ENCODE data around the gene SLC35B4.

The SLC35B4 gene

GRCh38 chr7:134355004-134355525 lies 38.3 kb upstream of the SLC35B4 start:
- Histone ChIP-seq H4K20me1 (ENCODE audit: low read depth, low read length) (no peaks in the 10 kb centered on the region), H3K36me3 (ENCODE audit: low read length) (no peaks in the 10 kb centered on the region), H3K79me2 (ENCODE audit: insufficient read depth, low read length) (no peaks in the 10 kb centered on the region), H3K27ac (ENCODE audit: low read depth, low read length) (no peak overlapping the region), H3K4me2 (ENCODE audit: low read depth, low read length, poor library complexity, severe bottlenecking) (no peak overlapping the region), H3F3A (ENCODE audit: insufficient read depth) (no peaks in the 10 kb centered on the region), H3K9ac (ENCODE audit: low read length) (no peak overlapping the region), H3K9me2 (replicated peaks; ENCODE audit: insufficient read depth, low read length) (no peaks in the 10 kb centered on the region), H3K9me3 (ENCODE audit: insufficient read depth, low read length) (no peaks in the 10 kb centered on the region), H3K27me3 (ENCODE audit: low read length) (no peaks in the 10 kb centered on the region), H3K4me3 (ENCODE audit: insufficient read depth, low read length, poor library complexity, severe bottlenecking) (no peak overlapping the region), H2AFZ (ENCODE audit: low read depth, low read length, severe bottlenecking) (no peak overlapping the region)
- TF ChIP-seq EZH2phosphoT487 (conservative IDR thresholded peaks at IDR 0.05; ENCODE audit: low read length): no peak
- no peak for TF ChIP-seq CTCF (IDR thresholded peaks at IDR 0.05; ENCODE audit: insufficient read depth, low read length, poor library complexity, severe bottlenecking)

- TF ChIP-seq EZH2phosphoT487 (conservative IDR thresholded peaks at IDR 0.05; ENCODE audit: low read length) (no peak), CTCF (IDR thresholded peaks at IDR 0.05; ENCODE audit: insufficient read depth, low read length, poor library complexity, severe bottlenecking) (no peak)
- Histone ChIP-seq H3K27me3 (ENCODE audit: low read length) (no peaks in the 10 kb centered on the region), H3K9me3 (ENCODE audit: insufficient read depth, low read length) (no peaks in the 10 kb centered on the region), H3K36me3 (ENCODE audit: low read length) (no peaks in the 10 kb centered on the region), H3K79me2 (ENCODE audit: insufficient read depth, low read length) (no peaks in the 10 kb centered on the region), H2AFZ (ENCODE audit: low read depth, low read length, severe bottlenecking) (no peak overlapping the region), H3K9me2 (replicated peaks; ENCODE audit: insufficient read depth, low read length) (no peaks in the 10 kb centered on the region), H3F3A (ENCODE audit: insufficient read depth) (no peaks in the 10 kb centered on the region), H3K27ac (ENCODE audit: low read depth, low read length) (no peak overlapping the region), H3K4me3 (ENCODE audit: insufficient read depth, low read length, poor library complexity, severe bottlenecking) (no peak overlapping the region), H3K4me2 (ENCODE audit: low read depth, low read length, poor library complexity, severe bottlenecking) (no peak overlapping the region), H3K9ac (ENCODE audit: low read length) (no peak overlapping the region), H4K20me1 (ENCODE audit: low read depth, low read length) (no peaks in the 10 kb centered on the region)
Observed at GRCh38 chr7:134353411-134353810, 36.7 kb upstream of the SLC35B4 start.

GRCh38 chr7:134351424-134351823 lies 34.7 kb upstream of the SLC35B4 start:
- Histone ChIP-seq H3K79me2 (ENCODE audit: insufficient read depth, low read length) (no peaks in the 10 kb centered on the region), H3K4me3 (ENCODE audit: insufficient read depth, low read length, poor library complexity, severe bottlenecking) (no peak overlapping the region), H3K36me3 (ENCODE audit: low read length) (no peaks in the 10 kb centered on the region), H3K9me2 (replicated peaks; ENCODE audit: insufficient read depth, low read length) (no peaks in the 10 kb centered on the region), H3K9ac (ENCODE audit: low read length) (no peak overlapping the region), H3K9me3 (ENCODE audit: insufficient read depth, low read length) (no peaks in the 10 kb centered on the region), H3K27ac (ENCODE audit: low read depth, low read length) (no peak overlapping the region), H3F3A (ENCODE audit: insufficient read depth) (no peaks in the 10 kb centered on the region), H2AFZ (ENCODE audit: low read depth, low read length, severe bottlenecking) (no peak overlapping the region), H4K20me1 (ENCODE audit: low read depth, low read length) (no peaks in the 10 kb centered on the region), H3K27me3 (ENCODE audit: low read length) (no peaks in the 10 kb centered on the region), H3K4me2 (ENCODE audit: low read depth, low read length, poor library complexity, severe bottlenecking) (no peak overlapping the region)
- TF ChIP-seq EZH2phosphoT487 (conservative IDR thresholded peaks at IDR 0.05; ENCODE audit: low read length) (no peak), CTCF (IDR thresholded peaks at IDR 0.05; ENCODE audit: insufficient read depth, low read length, poor library complexity, severe bottlenecking) (no peak)
